PC-3 (cell line): ENCODE results near the gene VEGFB. TPM values are rescaled to one million over a fixed set of nuclear protein-coding genes. Genes with fewer than 3 reads are reported as not detected.

Experiments
- ATAC-seq: fragments of 200-7000 bp; cut with Tn5 transposase; 2 replicates; pipeline ENCODE4 v1.9.1; 2020; ENCODE audit warnings: mild to moderate bottlenecking, moderate library complexity
- BruUV-seq: library from RNA; stranded (reverse); fragments of 400-500 nt; replicated peaks from 2 replicates; lab custom pipeline; 2021; lab: Mats Ljungman, UMichigan
- CTCF ChIA-PET: fragments of 300-600 bp; sonication (Branson Sonifier 250); formaldehyde crosslinking; loops from one replicate; lab custom pipeline; 2022; ENCODE audit warnings: antibody characterized with exemption; lab: Charles Lee
- POLR2A ChIA-PET: fragments of 300-600 bp; sonication (Branson Sonifier 250); formaldehyde crosslinking; loops from one replicate; lab custom pipeline; 2022; ENCODE audit warnings: antibody characterized with exemption; ENCODE audit not compliant: unreplicated experiment; lab: Charles Lee
- DNase-seq: peaks from one replicate; pipeline ENCODE4 v3.0.0-alpha.2; 2015
- H2AFZ ChIP-seq: fragments of 300-600 bp; sonication (generic); 2 replicates; pipeline ENCODE4 v1.6.0; 2016; ENCODE audit warnings: antibody characterized with exemption, low read length
- H3F3A ChIP-seq: fragments of 300-600 bp; sonication (generic); one replicate; pipeline ENCODE4 v1.6.0; 2017; ENCODE audit warnings: antibody characterized with exemption, low read length, control low read depth, mild to moderate bottlenecking; ENCODE audit not compliant: unreplicated experiment
- H3K27ac ChIP-seq: fragments of 300-600 bp; sonication (generic); 2 replicates; pipeline ENCODE4 v1.5.1; 2016; ENCODE audit warnings: mild to moderate bottlenecking, low read length
- H3K27me3 ChIP-seq: fragments of 300-600 bp; sonication (generic); 2 replicates; pipeline ENCODE4 v1.6.1; 2016; ENCODE audit warnings: low read length, mixed read lengths
- H3K36me3 ChIP-seq: fragments of 300-600 bp; sonication (generic); 2 replicates; pipeline ENCODE4 v1.6.1; 2016; ENCODE audit warnings: low read depth, mixed run types, low read length, mixed read lengths
- H3K4me1 ChIP-seq: fragments of 300-600 bp; sonication (generic); 2 replicates; pipeline ENCODE4 v1.5.1; 2016; ENCODE audit warnings: low read length; ENCODE audit not compliant: insufficient read depth
- H3K4me2 ChIP-seq: fragments of 300-600 bp; sonication (generic); 2 replicates; pipeline ENCODE4 v1.6.0; 2016; ENCODE audit warnings: low read length
- H3K4me3 ChIP-seq: fragments of 300-600 bp; sonication (generic); 2 replicates; pipeline ENCODE4 v1.5.1; 2016; ENCODE audit warnings: mild to moderate bottlenecking, low read length, mixed read lengths
- H3K79me2 ChIP-seq: fragments of 300-600 bp; sonication (generic); 2 replicates; pipeline ENCODE4 v1.6.1; 2017; ENCODE audit warnings: low read length, mixed read lengths
- H3K9ac ChIP-seq: fragments of 300-600 bp; sonication (generic); 2 replicates; pipeline ENCODE4 v1.6.0; 2016; ENCODE audit warnings: mild to moderate bottlenecking, low read length
- H3K9me2 ChIP-seq: fragments of 300-600 bp; sonication (generic); replicated peaks from 2 replicates; pipeline ENCODE4 v1.6.1; 2016; ENCODE audit warnings: mixed run types, low read length, mixed read lengths
- H3K9me3 ChIP-seq: fragments of 300-600 bp; sonication (generic); 2 replicates; pipeline ENCODE4 v1.6.1; 2016; ENCODE audit warnings: low read length, mixed read lengths
- H4K20me1 ChIP-seq: fragments of 300-600 bp; sonication (generic); 2 replicates; pipeline ENCODE4 v1.6.1; 2016; ENCODE audit warnings: low read length, mixed read lengths
- EZH2 ChIP-seq: fragments of 300-600 bp; sonication (generic); IDR thresholded peaks from one replicate; pipeline ENCODE4 v1.6.1; 2017; ENCODE audit warnings: antibody characterized with exemption, mild to moderate bottlenecking, low read length; ENCODE audit not compliant: unreplicated experiment
- EZH2phosphoT487 ChIP-seq: fragments of 300-600 bp; sonication (generic); IDR thresholded peaks from 2 replicates; pipeline ENCODE4 v1.6.1; 2018; ENCODE audit warnings: mild to moderate bottlenecking, antibody characterized with exemption, low read length, borderline replicate concordance
- intact Hi-C: fragments of 100-400 bp; cut with micrococcal nuclease; formaldehyde crosslinking; loops from 2 replicates; pipeline ENCODE4 v1.9.0; 2023
- total RNA-seq: library from RNA; depleted of rRNA; stranded (reverse); fragments of >200 nt; gene quantifications from 2 replicates; pipeline ENCODE4 v1.2.3, GENCODE V29; 2014
- TF ChIP-seq, protein P1 (sequence below): fragments of 300-600 bp; sonication (generic); conservative IDR thresholded peaks from 2 replicates; pipeline ENCODE4 v1.5.1; 2017; ENCODE audit warnings: antibody characterized with exemption, low read depth, mild to moderate bottlenecking, low read length

The VEGFB gene
- total RNA-seq, 1 experiment from 2014 or later: 39.4 TPM

DNA sequence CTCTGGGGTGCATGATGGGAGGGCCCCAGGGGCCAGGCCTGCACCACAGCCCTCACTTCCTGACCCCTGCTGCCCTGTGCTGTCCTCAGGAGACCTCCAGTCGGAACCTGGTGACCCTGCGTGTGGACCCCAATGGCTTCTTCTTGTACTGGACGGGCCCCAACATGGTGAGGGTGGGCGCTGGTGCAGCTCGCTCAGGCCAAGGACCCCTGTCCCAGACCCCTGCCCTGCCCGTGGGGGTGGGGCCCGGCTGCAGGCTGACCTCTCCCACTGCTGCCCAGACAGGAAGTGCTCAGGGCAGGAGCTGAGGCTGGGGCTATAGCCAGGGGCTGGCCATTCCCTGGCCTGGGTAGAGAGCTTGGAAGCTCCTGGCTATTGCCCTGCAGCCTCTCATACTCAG, 19.9 kb downstream of the VEGFB start:
- ATAC-seq (no peak), DNase-seq (no peak)
- Histone ChIP-seq H3K9me3 (no peaks in the 10 kb centered on the region), H3F3A (no peaks in the 10 kb centered on the region), H2AFZ (no peak overlapping the region), H3K9me2 (no peaks in the 10 kb centered on the region), H3K4me1 (peaks cover 25% of the 10 kb centered on the region), H3K4me3 (no peak overlapping the region), H3K9ac (no peak overlapping the region), H3K27me3 (no peaks in the 10 kb centered on the region), H3K4me2 (no peak overlapping the region), H3K79me2 (peaks cover 25% of the 10 kb centered on the region), H3K36me3 (peaks cover 25% of the 10 kb centered on the region), H3K27ac (no peak overlapping the region), H4K20me1 (no peaks in the 10 kb centered on the region; the same call in 1 of the 2 replicates)
- no TSS peak for BruUV-seq
- intact Hi-C loops: no loop called here
- TF ChIP-seq, protein P1, sequence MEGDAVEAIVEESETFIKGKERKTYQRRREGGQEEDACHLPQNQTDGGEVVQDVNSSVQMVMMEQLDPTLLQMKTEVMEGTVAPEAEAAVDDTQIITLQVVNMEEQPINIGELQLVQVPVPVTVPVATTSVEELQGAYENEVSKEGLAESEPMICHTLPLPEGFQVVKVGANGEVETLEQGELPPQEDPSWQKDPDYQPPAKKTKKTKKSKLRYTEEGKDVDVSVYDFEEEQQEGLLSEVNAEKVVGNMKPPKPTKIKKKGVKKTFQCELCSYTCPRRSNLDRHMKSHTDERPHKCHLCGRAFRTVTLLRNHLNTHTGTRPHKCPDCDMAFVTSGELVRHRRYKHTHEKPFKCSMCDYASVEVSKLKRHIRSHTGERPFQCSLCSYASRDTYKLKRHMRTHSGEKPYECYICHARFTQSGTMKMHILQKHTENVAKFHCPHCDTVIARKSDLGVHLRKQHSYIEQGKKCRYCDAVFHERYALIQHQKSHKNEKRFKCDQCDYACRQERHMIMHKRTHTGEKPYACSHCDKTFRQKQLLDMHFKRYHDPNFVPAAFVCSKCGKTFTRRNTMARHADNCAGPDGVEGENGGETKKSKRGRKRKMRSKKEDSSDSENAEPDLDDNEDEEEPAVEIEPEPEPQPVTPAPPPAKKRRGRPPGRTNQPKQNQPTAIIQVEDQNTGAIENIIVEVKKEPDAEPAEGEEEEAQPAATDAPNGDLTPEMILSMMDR: no peak
- TF ChIP-seq EZH2: no peak
- no peak for TF ChIP-seq EZH2phosphoT487
- ChIA-PET POLR2A (interaction anchor here (0.5 kb wide), 1 partner anchor 10 kb away, joined by 12 read pairs; no protein-coding TSS in a partner anchor), CTCF (no interaction called here)

DNA sequence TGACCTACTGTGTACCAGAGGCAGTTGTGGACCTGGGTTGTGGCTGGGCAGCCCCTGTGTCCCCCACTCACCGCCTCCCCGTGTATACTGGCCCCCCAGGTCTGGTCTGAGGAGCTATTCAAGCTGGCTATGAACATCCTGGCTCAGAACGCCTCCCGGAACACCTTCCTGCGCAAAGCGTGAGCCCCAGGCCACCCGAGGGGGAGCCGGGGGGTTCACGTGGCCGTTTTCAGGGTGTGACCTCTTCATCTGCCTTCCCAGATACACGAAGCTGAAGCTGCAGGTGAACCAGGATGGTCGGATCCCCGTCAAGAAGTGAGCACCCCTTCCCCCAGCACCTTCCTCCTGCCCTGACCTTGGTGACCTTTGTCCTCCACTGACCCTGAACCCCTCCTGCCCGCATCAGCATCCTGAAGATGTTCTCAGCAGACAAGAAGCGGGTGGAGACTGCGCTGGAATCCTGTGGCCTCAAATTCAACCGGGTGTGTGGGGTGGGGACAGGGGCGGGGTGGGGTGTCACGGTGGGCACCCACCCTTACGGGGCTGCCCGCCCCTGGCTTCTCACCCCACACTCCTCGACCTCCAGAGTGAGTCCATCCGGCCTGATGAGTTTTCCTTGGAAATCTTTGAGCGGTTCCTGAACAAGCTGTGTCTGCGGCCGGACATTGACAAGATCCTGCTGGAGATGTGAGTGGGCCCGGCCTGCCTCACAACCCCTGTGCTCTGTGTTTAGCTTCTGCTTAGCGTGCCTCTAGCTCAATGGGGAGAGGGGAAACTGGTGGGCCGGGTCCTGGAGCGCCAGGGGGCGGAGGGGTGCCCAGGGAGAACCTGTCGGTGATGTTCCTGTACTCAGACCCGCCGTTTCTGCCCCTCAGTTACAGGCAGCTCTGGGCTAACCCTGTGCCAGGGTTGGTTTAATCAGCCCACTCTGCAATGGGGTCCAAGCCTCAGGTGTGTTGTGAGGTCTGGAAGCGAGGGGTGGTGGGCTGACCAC, 21.0 kb downstream of the VEGFB start:
- H3K4me3 ChIP-seq: no peak overlapping the region
- H3K36me3 ChIP-seq: peaks cover 32% of the 10 kb centered on the region
- no peaks in the 10 kb centered on the region for H3K9me2 ChIP-seq
- no peak overlapping the region for H3K4me2 ChIP-seq
- H4K20me1 ChIP-seq: peaks cover 3% of the 10 kb centered on the region; the same call in 1 of the 2 replicates
- no peak overlapping the region for H3K9ac ChIP-seq
- H3K27me3 ChIP-seq: no peaks in the 10 kb centered on the region
- no peaks in the 10 kb centered on the region for H3K9me3 ChIP-seq
- intact Hi-C loops: no loop called here
- DNase-seq (no peak), ATAC-seq (no peak)
- no peak overlapping the region for H3K27ac ChIP-seq
- no peak for TF ChIP-seq EZH2
- no peak for TF ChIP-seq EZH2phosphoT487
- TF ChIP-seq, protein P1: no peak
- no peak overlapping the region for H2AFZ ChIP-seq
- CTCF ChIA-PET: no interaction called here
- POLR2A ChIA-PET: no interaction called here
- peaks cover 25% of the 10 kb centered on the region for H3K4me1 ChIP-seq
- H3F3A ChIP-seq: no peaks in the 10 kb centered on the region
- H3K79me2 ChIP-seq: peaks cover 25% of the 10 kb centered on the region
- no TSS peak for BruUV-seq
